WTC11 (cell line): Measurements from ENCODE around the gene ZNF516.

ENCODE experiments used
- ETV6 ChIP-seq: sonication (generic); formaldehyde crosslinking; IDR thresholded peaks from 2 replicates; pipeline ENCODE4 v1.8.1; 2022; ENCODE audit warnings: mild to moderate bottlenecking, missing genetic modification reagents
- FOXK1 ChIP-seq: sonication (generic); formaldehyde crosslinking; IDR thresholded peaks from 2 replicates; pipeline ENCODE4 v1.8.0; 2022; ENCODE audit warnings: mild to moderate bottlenecking, moderate library complexity, missing genetic modification reagents
- GABPB1 ChIP-seq: sonication (generic); formaldehyde crosslinking; IDR thresholded peaks from 2 replicates; pipeline ENCODE4 v1.8.1; 2023; ENCODE audit warnings: mild to moderate bottlenecking, missing genetic modification reagents
- MXD4 ChIP-seq: fragments of 250-450 bp; sonication (Bioruptor Pico); IDR thresholded peaks from 2 replicates; pipeline ENCODE4 v1.8.0; 2021; ENCODE audit warnings: mild to moderate bottlenecking, moderate library complexity, borderline replicate concordance
- NFE2L1 ChIP-seq: sonication (generic); formaldehyde crosslinking; IDR thresholded peaks from 2 replicates; pipeline ENCODE4 v1.8.1; 2023; ENCODE audit warnings: missing genetic modification reagents
- RELA ChIP-seq: sonication (generic); formaldehyde crosslinking; IDR thresholded peaks from 2 replicates; pipeline ENCODE4 v1.8.1; 2022; ENCODE audit warnings: missing genetic modification reagents, mild to moderate bottlenecking, borderline replicate concordance
- SMAD4 ChIP-seq: sonication (generic); formaldehyde crosslinking; IDR thresholded peaks from 2 replicates; pipeline ENCODE4 v1.8.0; 2022; ENCODE audit warnings: mild to moderate bottlenecking, missing genetic modification reagents
- TCF7 ChIP-seq: sonication (generic); formaldehyde crosslinking; IDR thresholded peaks from 2 replicates; pipeline ENCODE4 v1.8.0; 2022; ENCODE audit warnings: mild to moderate bottlenecking, low read depth, missing genetic modification reagents, moderate library complexity
- TP53 ChIP-seq: sonication (generic); formaldehyde crosslinking; IDR thresholded peaks from 2 replicates; pipeline ENCODE4 v1.8.1; 2023; ENCODE audit warnings: mild to moderate bottlenecking, missing genetic modification reagents
- ZNF232 ChIP-seq: sonication (generic); formaldehyde crosslinking; IDR thresholded peaks from 2 replicates; pipeline ENCODE4 v1.8.0; 2022; ENCODE audit warnings: mild to moderate bottlenecking, missing genetic modification reagents
- TF ChIP-seq, protein P1 (sequence below): sonication (generic); formaldehyde crosslinking; IDR thresholded peaks from 2 replicates; pipeline ENCODE4 v1.8.1; 2022; ENCODE audit warnings: mild to moderate bottlenecking, missing genetic modification reagents, moderate library complexity, borderline replicate concordance
- TF ChIP-seq, protein P2 (sequence below): fragments of 200-600 bp; IDR thresholded peaks from 2 replicates; pipeline ENCODE4 v1.8.0; 2022; ENCODE audit warnings: antibody characterized with exemption
- TF ChIP-seq, protein P3 (sequence below): sonication (generic); formaldehyde crosslinking; conservative IDR thresholded peaks from 2 replicates; pipeline ENCODE4 v1.8.1; 2022; ENCODE audit warnings: mild to moderate bottlenecking, missing genetic modification reagents
- TF ChIP-seq, protein P4 (sequence below): sonication (generic); formaldehyde crosslinking; IDR thresholded peaks from 2 replicates; pipeline ENCODE4 v1.8.1; 2023; ENCODE audit warnings: mild to moderate bottlenecking, moderate library complexity, missing genetic modification reagents

DNA sequence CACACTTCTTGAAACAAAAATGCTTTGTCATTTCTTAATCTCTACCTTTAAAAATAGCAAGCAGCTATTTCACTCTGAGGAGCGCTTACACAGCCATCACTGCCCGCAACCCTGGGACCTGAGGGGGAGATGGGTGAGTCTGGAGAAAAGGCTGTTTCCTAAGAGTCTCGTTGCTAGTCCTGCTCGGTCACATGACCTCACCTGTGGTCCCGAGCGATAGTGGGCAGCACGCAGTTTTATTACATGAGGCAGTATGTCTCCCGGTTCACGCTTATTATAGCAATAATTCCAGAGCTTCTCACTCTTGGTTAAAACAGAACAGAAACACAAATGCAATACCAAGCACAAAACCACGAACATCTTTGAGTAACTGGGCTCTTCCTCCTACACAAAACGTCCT, 105.3 kb downstream of the ZNF516 start:
- TF ChIP-seq, protein P1, sequence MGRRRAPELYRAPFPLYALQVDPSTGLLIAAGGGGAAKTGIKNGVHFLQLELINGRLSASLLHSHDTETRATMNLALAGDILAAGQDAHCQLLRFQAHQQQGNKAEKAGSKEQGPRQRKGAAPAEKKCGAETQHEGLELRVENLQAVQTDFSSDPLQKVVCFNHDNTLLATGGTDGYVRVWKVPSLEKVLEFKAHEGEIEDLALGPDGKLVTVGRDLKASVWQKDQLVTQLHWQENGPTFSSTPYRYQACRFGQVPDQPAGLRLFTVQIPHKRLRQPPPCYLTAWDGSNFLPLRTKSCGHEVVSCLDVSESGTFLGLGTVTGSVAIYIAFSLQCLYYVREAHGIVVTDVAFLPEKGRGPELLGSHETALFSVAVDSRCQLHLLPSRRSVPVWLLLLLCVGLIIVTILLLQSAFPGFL: no peak
- no peak for TF ChIP-seq RELA (CRISPR knock-in tag)
- no peak for TF ChIP-seq FOXK1 (CRISPR knock-in tag)
- TF ChIP-seq, protein P2, sequence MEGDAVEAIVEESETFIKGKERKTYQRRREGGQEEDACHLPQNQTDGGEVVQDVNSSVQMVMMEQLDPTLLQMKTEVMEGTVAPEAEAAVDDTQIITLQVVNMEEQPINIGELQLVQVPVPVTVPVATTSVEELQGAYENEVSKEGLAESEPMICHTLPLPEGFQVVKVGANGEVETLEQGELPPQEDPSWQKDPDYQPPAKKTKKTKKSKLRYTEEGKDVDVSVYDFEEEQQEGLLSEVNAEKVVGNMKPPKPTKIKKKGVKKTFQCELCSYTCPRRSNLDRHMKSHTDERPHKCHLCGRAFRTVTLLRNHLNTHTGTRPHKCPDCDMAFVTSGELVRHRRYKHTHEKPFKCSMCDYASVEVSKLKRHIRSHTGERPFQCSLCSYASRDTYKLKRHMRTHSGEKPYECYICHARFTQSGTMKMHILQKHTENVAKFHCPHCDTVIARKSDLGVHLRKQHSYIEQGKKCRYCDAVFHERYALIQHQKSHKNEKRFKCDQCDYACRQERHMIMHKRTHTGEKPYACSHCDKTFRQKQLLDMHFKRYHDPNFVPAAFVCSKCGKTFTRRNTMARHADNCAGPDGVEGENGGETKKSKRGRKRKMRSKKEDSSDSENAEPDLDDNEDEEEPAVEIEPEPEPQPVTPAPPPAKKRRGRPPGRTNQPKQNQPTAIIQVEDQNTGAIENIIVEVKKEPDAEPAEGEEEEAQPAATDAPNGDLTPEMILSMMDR: no peak
- TF ChIP-seq, protein P3, sequence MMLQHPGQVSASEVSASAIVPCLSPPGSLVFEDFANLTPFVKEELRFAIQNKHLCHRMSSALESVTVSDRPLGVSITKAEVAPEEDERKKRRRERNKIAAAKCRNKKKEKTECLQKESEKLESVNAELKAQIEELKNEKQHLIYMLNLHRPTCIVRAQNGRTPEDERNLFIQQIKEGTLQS (CRISPR knock-in tag): no peak
- no peak for TF ChIP-seq NFE2L1 (CRISPR knock-in tag)
- TF ChIP-seq SMAD4: no peak
- no peak for TF ChIP-seq ZNF232
- TF ChIP-seq MXD4 (CRISPR knock-in tag): no peak
- TF ChIP-seq ETV6 (CRISPR knock-in tag): no peak
- TF ChIP-seq TCF7 (CRISPR knock-in tag): no peak
- no peak for TF ChIP-seq GABPB1 (CRISPR knock-in tag)
- TF ChIP-seq, protein P4, sequence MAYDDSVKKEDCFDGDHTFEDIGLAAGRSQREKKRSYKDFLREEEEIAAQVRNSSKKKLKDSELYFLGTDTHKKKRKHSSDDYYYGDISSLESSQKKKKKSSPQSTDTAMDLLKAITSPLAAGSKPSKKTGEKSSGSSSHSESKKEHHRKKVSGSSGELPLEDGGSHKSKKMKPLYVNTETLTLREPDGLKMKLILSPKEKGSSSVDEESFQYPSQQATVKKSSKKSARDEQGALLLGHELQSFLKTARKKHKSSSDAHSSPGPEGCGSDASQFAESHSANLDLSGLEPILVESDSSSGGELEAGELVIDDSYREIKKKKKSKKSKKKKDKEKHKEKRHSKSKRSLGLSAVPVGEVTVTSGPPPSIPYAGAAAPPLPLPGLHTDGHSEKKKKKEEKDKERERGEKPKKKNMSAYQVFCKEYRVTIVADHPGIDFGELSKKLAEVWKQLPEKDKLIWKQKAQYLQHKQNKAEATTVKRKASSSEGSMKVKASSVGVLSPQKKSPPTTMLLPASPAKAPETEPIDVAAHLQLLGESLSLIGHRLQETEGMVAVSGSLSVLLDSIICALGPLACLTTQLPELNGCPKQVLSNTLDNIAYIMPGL (CRISPR knock-in tag): no peak
- no peak for TF ChIP-seq TP53
